Measurements from ENCODE around the gene CNBD2. TPM values are rescaled to one million over a fixed set of nuclear protein-coding genes. Genes with fewer than 3 reads are reported as not detected.

The CNBD2 gene
- total and polyA plus RNA-seq, 2 donors (not counting 1 experiment from before 2014, with no cell fraction given), result 8.5 to 19.2 TPM

DNA sequence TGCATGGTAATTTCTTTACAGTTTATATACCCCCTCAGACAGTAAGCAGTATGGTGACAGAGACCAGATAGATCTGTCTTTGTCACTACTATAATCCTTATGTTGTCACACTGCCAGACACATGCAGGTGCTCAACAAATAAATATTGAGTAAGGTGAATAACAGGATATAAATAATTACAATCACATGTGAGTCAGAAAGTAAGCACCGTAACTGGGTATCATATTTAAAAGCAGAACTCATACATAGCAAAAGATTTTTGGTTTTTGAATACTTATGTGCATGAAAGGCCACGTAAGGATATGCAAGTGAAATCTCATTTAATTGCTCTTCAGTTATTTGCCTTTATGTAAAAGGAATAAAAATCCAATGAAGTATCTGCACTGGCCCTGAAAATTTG, 17.4 kb downstream of the CNBD2 start:
- Mint-ChIP-seq H3K9me3 (ENCODE audit: insufficient read depth) (no peaks in the 10 kb centered on the region), H3K27me3 (peaks cover 21% of the 10 kb centered on the region), H3K4me1 (no peaks in the 10 kb centered on the region), H3K27ac (no peak overlapping the region), H3K4me3 (no peak overlapping the region)
- H3K27me3 ChIP-seq (replicated peaks in 1 of 4; ENCODE audit: control extremely low read depth in 1 of 4, control insufficient read depth in 3 of 4, insufficient read depth in 4 of 4, low read length in 3 of 4), result no peaks in the 10 kb centered on the region
- H3K79me2 ChIP-seq (ENCODE audit: control insufficient read depth, insufficient read depth, low read length), result no peaks in the 10 kb centered on the region
- H3K4me1 ChIP-seq (ENCODE audit: control insufficient read depth in 2 of 2, insufficient read depth in 2 of 2, low read length in 2 of 2), result no peaks in the 10 kb centered on the region
- H4K20me1 ChIP-seq (ENCODE audit: control insufficient read depth, insufficient read depth, low read length, poor library complexity, severe bottlenecking), result no peaks in the 10 kb centered on the region
- no CpG with 5 or more reads among the region's 2 CpGs for WGBS (ENCODE audit: insufficient coverage)
- no peak overlapping the region for H3K4me2 ChIP-seq (replicated peaks; ENCODE audit: low read depth, low read length, poor library complexity, severe bottlenecking)
- H3K9me3 ChIP-seq (ENCODE audit: control extremely low read depth in 1 of 3, control insufficient read depth in 2 of 3, insufficient read depth in 1 of 3, low read length in 2 of 3), result no peaks in the 10 kb centered on the region
- ChIA-PET POLR2A (no interaction called here), CTCF (interaction anchor here (0.9 to 10.5 kb wide), 2 partner anchors 9 to 153 kb away, joined by 4 to 75 read pairs; no protein-coding TSS in a partner anchor)
- ATAC-seq (ENCODE audit: low read depth) (no peak), DNase-seq (no peak)
- H3K27ac ChIP-seq (ENCODE audit: low read length in 2 of 2), result no peak overlapping the region
- intact Hi-C loops (cut with micrococcal nuclease), result no loop called here
- no peak overlapping the region for H3K9ac ChIP-seq (ENCODE audit: low read length)
- H3K36me3 ChIP-seq (replicated peaks in 1 of 2; ENCODE audit: control extremely low read depth in 1 of 2, control insufficient read depth in 1 of 2, extremely low read depth in 1 of 2, insufficient read depth in 2 of 2, low read length in 1 of 2), result no peaks in the 10 kb centered on the region
- H2AFZ ChIP-seq (ENCODE audit: insufficient read depth, low read depth, low read length, poor library complexity, severe bottlenecking), result no peak overlapping the region
- no peak overlapping the region for H3K4me3 ChIP-seq (ENCODE audit: control extremely low read depth in 1 of 5, extremely low read depth in 1 of 5, insufficient read depth in 1 of 5, low read depth in 2 of 5, low read length in 4 of 5)
- no peak for TF ChIP-seq EZH2 (IDR thresholded peaks at IDR 0.05; ENCODE audit: borderline replicate concordance, insufficient read depth, low read depth, low read length, poor library complexity, severe bottlenecking)
- TF ChIP-seq, protein P1, sequence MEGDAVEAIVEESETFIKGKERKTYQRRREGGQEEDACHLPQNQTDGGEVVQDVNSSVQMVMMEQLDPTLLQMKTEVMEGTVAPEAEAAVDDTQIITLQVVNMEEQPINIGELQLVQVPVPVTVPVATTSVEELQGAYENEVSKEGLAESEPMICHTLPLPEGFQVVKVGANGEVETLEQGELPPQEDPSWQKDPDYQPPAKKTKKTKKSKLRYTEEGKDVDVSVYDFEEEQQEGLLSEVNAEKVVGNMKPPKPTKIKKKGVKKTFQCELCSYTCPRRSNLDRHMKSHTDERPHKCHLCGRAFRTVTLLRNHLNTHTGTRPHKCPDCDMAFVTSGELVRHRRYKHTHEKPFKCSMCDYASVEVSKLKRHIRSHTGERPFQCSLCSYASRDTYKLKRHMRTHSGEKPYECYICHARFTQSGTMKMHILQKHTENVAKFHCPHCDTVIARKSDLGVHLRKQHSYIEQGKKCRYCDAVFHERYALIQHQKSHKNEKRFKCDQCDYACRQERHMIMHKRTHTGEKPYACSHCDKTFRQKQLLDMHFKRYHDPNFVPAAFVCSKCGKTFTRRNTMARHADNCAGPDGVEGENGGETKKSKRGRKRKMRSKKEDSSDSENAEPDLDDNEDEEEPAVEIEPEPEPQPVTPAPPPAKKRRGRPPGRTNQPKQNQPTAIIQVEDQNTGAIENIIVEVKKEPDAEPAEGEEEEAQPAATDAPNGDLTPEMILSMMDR (IDR thresholded peaks at IDR 0.05), result no peak

- ChIA-PET CTCF (interaction anchor here (0.7 to 14.3 kb wide), 3 partner anchors 10 to 151 kb away, joined by 3 to 848 read pairs (median 3); no protein-coding TSS in a partner anchor), POLR2A (no interaction called here)
- no peak for TF ChIP-seq EZH2 (IDR thresholded peaks at IDR 0.05; ENCODE audit: borderline replicate concordance, insufficient read depth, low read depth, low read length, poor library complexity, severe bottlenecking)
- TF ChIP-seq, protein P1 (IDR thresholded peaks at IDR 0.05), result no peak
- DNase-seq (no peak), ATAC-seq (ENCODE audit: low read depth) (no peak)
- H3K4me1 ChIP-seq (ENCODE audit: control insufficient read depth in 2 of 2, insufficient read depth in 2 of 2, low read length in 2 of 2), result peaks cover 4% of the 10 kb centered on the region in 2 donors
- H3K27ac ChIP-seq (ENCODE audit: low read length in 2 of 2), result no peak overlapping the region
- H3K9me3 ChIP-seq (ENCODE audit: control extremely low read depth in 1 of 3, control insufficient read depth in 2 of 3, insufficient read depth in 1 of 3, low read length in 2 of 3), result no peaks in the 10 kb centered on the region
- no peak overlapping the region for H3K4me2 ChIP-seq (replicated peaks; ENCODE audit: low read depth, low read length, poor library complexity, severe bottlenecking)
- peaks cover 0 to 5% (median 1%) of the 10 kb centered on the region in 4 experiments for H3K27me3 ChIP-seq (replicated peaks in 1 of 4; ENCODE audit: control extremely low read depth in 1 of 4, control insufficient read depth in 3 of 4, insufficient read depth in 4 of 4, low read length in 3 of 4)
- no peaks in the 10 kb centered on the region for H3K36me3 ChIP-seq (replicated peaks in 1 of 2; ENCODE audit: control extremely low read depth in 1 of 2, control insufficient read depth in 1 of 2, extremely low read depth in 1 of 2, insufficient read depth in 2 of 2, low read length in 1 of 2)
- H4K20me1 ChIP-seq (ENCODE audit: control insufficient read depth, insufficient read depth, low read length, poor library complexity, severe bottlenecking), result no peaks in the 10 kb centered on the region
- no peak overlapping the region for H3K4me3 ChIP-seq (ENCODE audit: control extremely low read depth in 1 of 5, extremely low read depth in 1 of 5, insufficient read depth in 1 of 5, low read depth in 2 of 5, low read length in 4 of 5)
- no peak overlapping the region for H3K4me3 Mint-ChIP-seq
- H3K27me3 Mint-ChIP-seq, result peaks cover 25% of the 10 kb centered on the region
- H2AFZ ChIP-seq (ENCODE audit: insufficient read depth, low read depth, low read length, poor library complexity, severe bottlenecking), result no peak overlapping the region
- H3K27ac Mint-ChIP-seq, result no peak overlapping the region
- no peaks in the 10 kb centered on the region for H3K79me2 ChIP-seq (ENCODE audit: control insufficient read depth, insufficient read depth, low read length)
- intact Hi-C loops (cut with micrococcal nuclease), result no loop called here
- H3K9ac ChIP-seq (ENCODE audit: low read length), result no peak overlapping the region
- peaks cover 3% of the 10 kb centered on the region for H3K4me1 Mint-ChIP-seq
- H3K9me3 Mint-ChIP-seq (ENCODE audit: insufficient read depth), result no peaks in the 10 kb centered on the region
- no CpG with 5 or more reads among the region's 2 CpGs for WGBS (ENCODE audit: insufficient coverage)
These were observed 20.6 kb downstream of the CNBD2 start for GRCh38 chr20:35988910-35989463.

Data from B cell (primary cell).